HG03558 (cell line): ENCODE measurements around the gene MGA.

ENCODE experiments used
- ATAC-seq: cut with Tn5 transposase; IDR thresholded peaks from one replicate; pipeline ENCODE4 v1.9.1; 2021; ENCODE audit warnings: moderate number of reproducible peaks; ENCODE audit not compliant: unreplicated experiment; ENCODE audit errors: extremely low read depth

Gene MGA

GRCh38 chr15:41822471-41822870 lies 162.3 kb downstream of the MGA start:
- no peak for ATAC-seq
